Measurements from ENCODE around the gene SEMG1.

- no peak for TF ChIP-seq SUZ12 (IDR thresholded peaks at IDR 0.05; ENCODE audit: low read length)
- no peak for TF ChIP-seq TAF1 (IDR thresholded peaks at IDR 0.05; ENCODE audit: low read depth, low read length)
- TF ChIP-seq RFX5 (IDR thresholded peaks at IDR 0.05; ENCODE audit: borderline replicate concordance, low read depth, low read length) = no peak
- TF ChIP-seq POLR2A (IDR thresholded peaks at IDR 0.05; ENCODE audit: control extremely low read depth in 1 of 2, low read depth in 2 of 2, low read length in 2 of 2) = no peak
- TF ChIP-seq EZH2 (IDR thresholded peaks at IDR 0.05; ENCODE audit: low read depth, low read length, severe bottlenecking) = no peak
- TF ChIP-seq BCL11A (IDR thresholded peaks at IDR 0.05; ENCODE audit: low read depth in 2 of 2, low read length in 2 of 2) = no peak
Measured at GRCh38 chr20:45191926-45192325, 14.9 kb upstream of the SEMG1 start.

All from H1 (cell line).